NCI-H748 (cell line): Measurements from ENCODE around the gene IL5.
"Not testable (repeated sequence)": the region's sequence is repeated elsewhere in the genome, so short reads cannot be mapped to it uniquely, and the experiment has no call there.

Experiments used
- DNase-seq: peaks from one replicate; lab custom pipeline; 2025; ENCODE audit not compliant: unreplicated experiment; lab: John Stamatoyannopoulos, UW

The IL5 gene

GRCh38 chr5:132530946-132531345 lies 12.4 kb downstream of the IL5 start:
- DNase-seq = no peak

- no peak for DNase-seq
Measured at GRCh38 chr5:132528866-132529634, 14.3 kb downstream of the IL5 start.

- no peak for DNase-seq
Measured at GRCh38 chr5:132528021-132528420, 15.3 kb downstream of the IL5 start.

- DNase-seq = no peak
Measured at GRCh38 chr5:132526974-132527564, 16.3 kb downstream of the IL5 start.

DNA sequence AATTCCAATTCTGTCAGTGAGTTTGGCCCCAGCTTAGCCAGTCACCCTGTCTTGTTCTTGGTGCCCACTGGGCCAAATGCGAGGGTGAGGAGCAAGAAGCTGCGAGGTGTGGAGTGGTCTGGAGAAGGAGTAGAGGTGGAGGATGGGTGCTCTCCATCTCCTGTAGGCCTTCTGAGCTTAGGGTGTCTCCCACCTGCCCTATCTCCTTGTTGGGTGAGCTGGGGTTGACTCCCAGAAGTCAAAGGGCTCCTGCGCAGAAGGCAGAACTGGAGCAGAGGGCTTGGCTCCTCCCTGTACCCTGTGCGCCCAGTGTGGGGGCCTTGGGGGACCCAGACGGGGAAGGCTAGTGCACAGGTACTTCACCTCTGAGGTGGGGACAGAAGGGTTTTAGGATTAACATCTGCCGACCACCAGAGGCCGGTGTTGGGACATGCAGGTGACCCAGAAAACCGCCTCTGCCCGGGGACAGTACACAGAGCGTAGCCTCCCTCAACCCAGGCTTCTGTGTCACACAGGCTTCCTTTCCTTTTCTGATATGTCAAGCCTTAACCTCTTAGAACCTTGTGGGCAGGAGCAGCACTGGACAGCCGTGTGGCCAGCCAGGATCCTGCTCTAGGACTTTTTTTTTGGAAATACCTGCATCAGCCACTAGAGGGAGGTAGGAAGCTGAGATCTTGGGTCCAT lies 16.9 kb downstream of the IL5 start:
- DNase-seq = peak; percentile 72

GRCh38 chr5:132525299-132525724 lies 18.0 kb downstream of the IL5 start:
- DNase-seq = no peak

DNA sequence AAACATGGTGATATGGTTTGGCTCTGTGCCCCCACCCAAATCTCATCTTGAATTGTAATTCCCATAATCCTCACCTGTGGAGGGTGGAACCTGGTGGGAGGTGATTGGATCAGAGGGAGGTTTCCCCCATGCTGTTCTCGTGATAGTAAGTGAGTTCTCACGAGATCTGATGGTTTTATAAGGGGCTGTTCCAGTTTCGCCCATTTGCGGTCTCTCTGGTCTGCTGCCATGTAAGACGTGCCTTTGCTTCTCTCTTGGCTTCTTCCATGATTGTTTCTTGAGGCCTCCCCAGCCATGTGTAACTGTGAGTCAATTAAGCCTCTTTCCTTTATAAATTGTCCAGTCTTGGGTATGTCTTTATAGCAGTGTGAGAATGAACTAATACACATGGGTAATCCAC lies 18.4 kb downstream of the IL5 start:
- not testable (repeated sequence) for DNase-seq

GRCh38 chr5:132522067-132522466 lies 21.3 kb downstream of the IL5 start:
- DNase-seq = not testable (repeated sequence)

- peak; percentile 39 for DNase-seq
Measured at GRCh38 chr5:132513618-132514336, 29.5 kb downstream of the IL5 start.

DNA sequence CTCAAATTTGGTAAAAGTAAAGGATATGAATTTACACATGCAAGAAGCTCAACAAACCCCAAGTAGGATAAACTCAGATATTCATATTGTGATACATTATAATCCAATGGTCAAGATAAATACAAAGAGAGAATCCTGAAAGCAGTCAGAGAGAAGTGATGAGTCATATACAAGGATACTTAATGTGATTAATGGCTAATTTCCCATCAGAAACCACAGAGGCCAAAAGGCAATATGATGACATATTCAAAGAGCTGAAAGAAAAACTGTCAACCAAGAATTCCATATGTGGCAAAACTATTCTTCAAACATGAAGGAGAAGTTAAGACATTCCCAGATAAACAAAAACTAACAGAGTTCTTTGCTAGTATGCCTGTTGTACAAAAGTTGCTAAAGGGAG lies 33.2 kb downstream of the IL5 start:
- DNase-seq = no peak

DNA sequence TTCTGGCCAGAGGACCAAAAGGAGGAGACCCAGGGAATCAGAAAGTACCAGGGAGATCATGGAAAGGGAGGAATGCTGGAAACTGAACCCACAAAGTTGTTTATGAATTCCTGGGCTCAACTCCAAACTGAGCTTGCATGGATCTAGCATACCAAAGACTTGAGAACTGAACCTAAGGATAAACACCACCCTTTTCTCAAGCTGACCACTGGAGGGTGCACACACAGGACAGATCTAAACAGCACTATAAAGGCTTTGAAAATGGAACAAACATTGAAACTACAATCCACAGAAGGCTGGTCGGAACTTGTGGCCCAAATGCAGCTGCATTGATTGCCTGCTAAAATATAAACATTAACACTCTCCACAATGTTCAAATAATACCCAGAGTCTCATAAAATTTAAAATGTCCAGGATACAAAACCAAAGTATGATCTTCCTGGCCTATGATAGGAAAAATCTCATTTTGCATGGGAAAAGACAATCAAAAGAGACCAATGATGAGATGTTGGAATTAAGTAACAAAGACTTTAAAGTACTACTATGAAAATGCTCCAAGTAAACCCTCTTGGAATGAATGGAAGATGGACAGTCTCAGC lies 37.1 kb downstream of the IL5 start:
- DNase-seq = peak; percentile 10

GRCh38 chr5:132505641-132506040 lies 37.7 kb downstream of the IL5 start:
- DNase-seq = no peak

DNA sequence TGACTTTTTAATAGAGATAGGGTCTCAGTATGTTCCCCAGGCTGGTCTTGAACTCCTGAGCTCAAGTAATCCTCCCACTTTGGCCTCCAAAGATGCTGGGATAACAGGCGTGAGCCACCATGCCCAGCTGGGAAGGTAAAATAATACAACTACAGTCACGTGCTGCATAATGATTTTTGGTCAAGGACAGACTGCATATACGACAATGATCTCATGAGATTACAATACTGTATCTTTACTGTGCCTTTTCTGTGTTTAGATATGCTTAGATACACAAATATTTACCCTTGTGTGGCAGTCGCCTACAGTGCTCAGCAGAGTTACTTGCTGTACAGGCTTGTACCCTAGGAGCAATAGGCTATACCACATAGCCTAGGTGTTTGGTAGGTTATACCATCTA lies 38.6 kb downstream of the IL5 start:
- DNase-seq = no peak

- DNase-seq = no peak
Measured at GRCh38 chr5:132503244-132503643, 40.1 kb downstream of the IL5 start.

- DNase-seq = no peak
Measured at GRCh38 chr5:132501961-132502931, 41.1 kb downstream of the IL5 start.

DNA sequence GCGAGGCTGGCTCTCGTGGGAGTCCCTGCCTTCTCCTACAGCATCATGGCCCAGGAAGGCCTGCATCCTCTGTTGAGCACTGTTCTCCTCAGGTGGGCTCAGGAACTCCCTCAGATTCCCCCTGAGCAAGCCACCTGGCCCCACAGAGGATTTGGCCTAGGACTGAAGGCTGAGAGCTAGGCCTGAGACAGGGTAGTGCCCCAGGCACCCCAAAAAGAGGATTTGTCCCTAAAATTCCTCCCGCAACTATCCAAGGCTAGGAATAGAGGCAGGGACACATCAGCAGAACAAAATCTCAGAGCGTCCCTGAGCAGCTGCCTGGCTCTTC lies 41.7 kb downstream of the IL5 start:
- DNase-seq = no peak

DNA sequence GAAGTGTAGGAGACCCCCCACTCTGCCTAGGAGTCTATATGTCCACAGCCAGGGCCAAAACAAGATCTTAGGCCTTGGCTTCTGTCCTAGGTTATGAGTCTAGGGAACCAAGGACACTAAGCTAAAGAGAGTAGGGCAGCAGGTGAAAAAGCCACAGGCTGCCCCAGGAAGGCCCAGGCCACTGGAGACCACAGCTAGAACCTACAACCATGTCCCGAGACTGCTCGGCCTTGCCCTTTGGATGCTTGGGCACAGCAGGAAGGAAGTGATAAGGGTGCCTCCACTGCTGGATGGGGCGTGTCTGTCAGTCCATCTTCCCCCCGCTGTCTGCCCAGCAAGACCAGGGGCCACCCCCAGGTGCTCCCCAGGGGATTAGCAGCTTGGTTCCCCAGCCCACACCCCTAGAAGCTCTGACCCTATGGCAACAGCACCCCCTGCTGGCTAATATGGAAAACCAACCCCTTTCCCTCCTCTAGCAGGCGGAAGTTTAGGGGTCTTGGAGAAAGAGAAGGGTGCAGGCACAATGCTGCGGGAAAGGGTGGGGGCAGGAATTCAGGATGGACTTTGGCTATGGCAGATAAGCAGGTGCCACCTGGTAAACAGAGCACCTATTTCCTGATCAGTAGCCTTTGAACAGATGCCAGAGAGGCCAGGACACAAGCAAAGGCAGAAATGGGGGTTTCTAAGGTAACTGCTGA lies 42.2 kb downstream of the IL5 start:
- DNase-seq = peak; percentile 57

- no peak for DNase-seq
Measured at GRCh38 chr5:132500244-132500930, 42.9 kb downstream of the IL5 start.
